GM18909 (cell line): ENCODE measurements around the gene TMEM150C.

Source experiments
- ATAC-seq: cut with Tn5 transposase; IDR thresholded peaks from one replicate; pipeline ENCODE4 v1.9.1; 2021; ENCODE audit warnings: mild to moderate bottlenecking; ENCODE audit not compliant: unreplicated experiment, poor library complexity

The TMEM150C gene

GRCh38 chr4:82521283-82521682 lies 40.5 kb downstream of the TMEM150C start:
- ATAC-seq = no peak

DNA sequence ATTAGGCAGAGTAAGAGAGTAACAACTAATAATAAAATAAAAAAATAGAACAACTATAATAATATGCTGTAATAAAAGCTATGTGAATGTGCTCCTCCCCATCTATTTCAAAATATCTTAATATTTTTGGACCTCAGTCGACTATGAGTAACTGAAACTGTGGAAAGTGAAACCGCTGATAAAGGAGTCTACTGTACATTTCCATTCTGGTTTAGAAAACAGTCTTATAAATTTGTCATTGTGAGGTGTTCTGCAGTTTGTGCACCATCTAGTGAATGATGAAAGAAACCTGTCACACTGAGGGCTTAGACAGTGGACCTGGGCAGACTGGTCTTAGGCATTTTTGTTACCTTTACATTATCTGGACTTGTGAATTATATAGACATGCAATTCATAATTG lies 42.0 kb downstream of the TMEM150C start:
- no peak for ATAC-seq

GRCh38 chr4:82519072-82519471 lies 42.7 kb downstream of the TMEM150C start:
- no peak for ATAC-seq

DNA sequence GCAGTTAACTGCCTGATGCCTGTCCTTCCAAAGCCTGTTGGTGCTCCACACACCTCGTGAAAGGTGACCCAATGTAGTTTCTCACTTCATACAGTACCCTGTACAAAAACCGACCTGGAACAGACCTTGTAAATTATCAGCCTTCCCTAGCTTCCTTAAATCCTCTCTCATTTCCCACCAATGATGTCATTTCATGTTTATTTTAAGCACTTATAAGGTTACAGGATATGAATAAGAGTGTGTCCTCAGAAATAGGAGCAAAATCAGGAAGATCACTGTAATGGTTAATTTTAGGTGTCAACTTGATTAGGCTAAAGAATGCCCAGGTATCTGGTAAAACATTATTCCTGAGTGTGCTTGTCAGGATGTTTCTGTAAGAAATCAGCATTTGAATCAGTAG lies 44.7 kb downstream of the TMEM150C start:
- ATAC-seq = no peak

GRCh38 chr4:82515705-82516104 lies 46.1 kb downstream of the TMEM150C start:
- no peak for ATAC-seq

DNA sequence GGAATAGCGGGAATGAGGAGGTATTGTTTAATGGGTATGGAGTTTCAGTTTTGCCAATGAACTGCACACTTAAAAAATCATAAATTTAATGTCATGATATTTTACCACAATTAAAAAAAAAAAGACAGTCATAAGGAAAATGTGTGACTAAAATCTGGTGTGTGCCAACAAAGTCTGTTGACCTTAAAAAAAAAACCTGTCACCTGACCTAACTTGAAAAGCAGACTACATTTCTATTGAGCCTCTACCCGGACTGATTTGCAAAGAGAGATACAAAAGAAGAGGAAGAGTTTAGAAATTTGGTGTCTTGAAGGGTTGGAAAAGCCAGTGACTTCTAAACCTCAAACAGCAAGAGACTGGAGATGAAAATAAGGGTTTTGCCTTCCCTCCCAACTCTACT lies 48.4 kb downstream of the TMEM150C start:
- ATAC-seq = no peak

- ATAC-seq = no peak
Measured at GRCh38 chr4:82510216-82510615, 51.6 kb downstream of the TMEM150C start.

DNA sequence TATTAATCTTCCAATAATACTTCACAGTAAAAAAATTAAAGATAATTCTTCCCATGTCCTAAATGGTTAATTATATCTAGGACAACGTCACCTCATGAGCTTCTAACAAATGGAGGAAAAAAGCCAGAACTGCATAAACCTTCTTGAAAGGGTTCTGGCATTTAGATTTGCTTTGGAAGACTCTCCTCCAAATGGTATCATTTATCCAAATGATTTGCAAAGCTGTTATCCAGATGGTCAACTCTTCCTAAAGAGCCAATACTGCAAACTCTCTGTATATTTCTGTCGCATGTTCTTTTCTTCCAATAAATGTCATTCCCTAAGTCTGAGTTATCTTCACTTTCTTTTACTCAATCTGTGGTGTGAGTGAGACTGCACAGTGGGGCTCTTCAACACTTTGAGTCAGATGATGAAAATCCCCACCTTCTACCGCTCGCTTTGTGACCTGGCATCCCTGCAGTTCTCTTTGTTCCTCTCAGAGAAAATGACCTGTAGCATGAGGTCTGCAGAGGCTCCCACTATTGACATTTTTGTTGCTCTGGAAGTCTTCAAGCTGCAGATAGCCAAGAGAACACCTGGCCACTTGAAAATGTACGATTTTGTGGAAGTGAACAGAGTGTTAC lies 52.9 kb downstream of the TMEM150C start:
- ATAC-seq = no peak

- no peak for ATAC-seq
Measured at GRCh38 chr4:82508011-82508410, 53.8 kb downstream of the TMEM150C start.

DNA sequence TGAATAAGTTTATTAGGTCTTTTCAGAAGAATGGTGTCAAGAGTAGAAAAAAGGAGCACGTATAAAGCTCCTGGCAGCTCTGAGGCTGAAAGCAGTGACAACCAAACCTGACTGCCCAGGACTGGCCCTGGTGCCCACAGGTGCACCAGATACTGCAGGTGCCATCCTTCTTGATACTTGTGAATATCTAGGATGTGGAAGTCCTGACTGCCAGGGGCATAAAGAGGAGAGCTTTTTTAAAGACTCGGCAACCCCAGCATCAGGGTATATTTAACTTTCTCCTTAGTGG lies 60.7 kb downstream of the TMEM150C start:
- no peak for ATAC-seq

DNA sequence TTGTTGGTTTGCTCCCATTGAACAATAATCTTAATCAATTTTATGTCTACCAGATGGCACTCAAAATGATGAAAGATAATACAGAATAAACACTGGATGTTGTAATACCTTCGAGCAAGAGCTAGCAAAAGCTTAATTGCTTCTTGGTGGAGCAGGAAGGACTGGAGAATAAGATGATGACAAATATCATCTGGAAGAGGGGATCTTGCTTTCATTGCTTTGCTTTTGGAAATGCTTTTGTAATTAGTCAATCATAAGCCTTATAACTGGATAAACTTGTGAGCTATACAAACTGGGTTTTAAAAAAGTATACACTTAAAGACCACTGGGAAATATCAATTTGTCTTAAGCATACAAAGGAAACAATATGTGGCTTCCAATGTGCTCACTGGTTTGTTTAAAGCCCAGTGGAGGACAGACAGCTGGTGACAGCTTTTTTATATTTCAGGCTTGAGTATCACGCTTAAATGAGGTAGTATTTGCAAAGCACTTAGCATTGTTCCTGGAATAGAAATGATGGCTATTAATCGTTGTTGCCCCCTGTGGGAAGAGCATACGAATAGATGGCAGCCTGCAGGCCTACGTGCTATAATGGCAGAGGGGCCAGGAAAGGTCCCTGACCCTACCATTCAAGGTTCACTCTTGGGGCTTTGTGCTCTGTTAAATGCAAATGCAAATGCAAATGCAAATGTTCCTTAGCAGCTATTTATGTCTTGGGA lies 61.2 kb downstream of the TMEM150C start:
- no peak for ATAC-seq

DNA sequence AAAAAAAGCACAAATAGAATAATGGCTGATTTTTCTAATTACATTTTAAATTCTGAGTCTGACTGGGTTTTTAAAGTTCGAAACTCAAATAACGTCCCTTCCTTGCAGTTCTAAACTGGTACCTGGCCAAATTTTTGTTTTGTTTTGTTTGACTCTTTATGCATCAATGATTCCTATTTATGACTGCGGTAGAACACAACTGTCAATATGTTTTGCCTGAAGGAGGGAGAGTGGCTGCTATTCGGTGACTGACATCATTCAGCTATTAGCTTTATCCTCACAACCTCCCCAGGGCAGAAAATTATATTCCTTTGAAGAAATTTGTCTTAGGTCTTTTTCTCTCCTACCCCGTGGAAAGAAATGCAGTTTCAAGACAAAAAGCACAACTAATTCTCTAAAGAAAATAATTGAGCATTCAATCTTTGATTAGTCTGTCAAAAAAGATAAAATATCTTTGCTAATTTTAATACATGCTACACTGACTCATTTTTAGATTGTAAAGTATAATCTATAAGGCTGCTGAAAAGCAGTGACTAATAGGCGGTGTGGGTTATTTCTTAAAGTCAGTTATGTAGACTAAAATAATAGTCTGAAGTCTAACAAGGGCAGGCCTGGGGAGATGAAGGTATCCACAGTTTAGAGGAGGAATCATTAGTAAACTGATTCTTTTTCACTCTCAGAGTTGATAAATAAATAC lies 61.9 kb downstream of the TMEM150C start:
- ATAC-seq = no peak

DNA sequence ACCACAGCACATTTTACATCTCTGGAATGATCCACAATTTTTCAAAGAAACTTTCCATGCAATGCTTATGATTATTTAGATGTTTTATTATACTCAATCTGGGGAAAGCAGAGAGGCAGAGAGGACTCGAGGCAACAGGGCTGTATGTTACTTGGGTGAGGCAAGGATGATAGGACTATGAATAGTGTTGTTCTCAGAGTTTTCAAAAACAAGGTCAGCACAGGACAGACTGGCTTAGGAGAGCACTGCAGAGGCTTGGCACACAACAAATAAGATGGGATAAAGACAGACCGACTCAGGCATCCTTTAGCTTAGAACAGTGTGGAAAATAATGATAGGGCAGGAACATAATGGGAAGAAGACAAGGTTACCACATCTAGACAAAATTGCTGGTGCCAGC lies 65.4 kb downstream of the TMEM150C start:
- ATAC-seq = no peak

DNA sequence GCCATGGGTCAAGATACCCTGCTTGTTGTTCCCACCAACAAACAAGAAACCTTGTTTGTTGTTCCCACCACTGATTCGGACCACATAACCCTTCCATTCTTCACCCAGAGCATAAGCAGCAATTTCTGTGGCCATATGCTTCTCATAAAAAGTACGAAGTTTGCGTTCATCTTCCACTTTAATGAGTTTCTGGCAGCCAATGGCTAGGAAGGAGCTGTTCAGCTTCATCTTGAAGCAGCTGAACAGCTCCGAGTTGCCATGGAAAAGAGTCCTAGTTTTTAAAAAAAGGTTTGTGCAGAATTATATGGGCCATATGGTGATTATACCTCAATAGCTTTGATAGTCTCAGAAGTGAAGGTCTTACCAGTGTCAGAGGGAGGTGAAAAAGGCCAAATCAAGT lies 66.1 kb downstream of the TMEM150C start:
- ATAC-seq = no peak

GRCh38 chr4:82493721-82494425 lies 67.9 kb downstream of the TMEM150C start:
- ATAC-seq = no peak

GRCh38 chr4:82491251-82491960 lies 70.4 kb downstream of the TMEM150C start:
- no peak for ATAC-seq

DNA sequence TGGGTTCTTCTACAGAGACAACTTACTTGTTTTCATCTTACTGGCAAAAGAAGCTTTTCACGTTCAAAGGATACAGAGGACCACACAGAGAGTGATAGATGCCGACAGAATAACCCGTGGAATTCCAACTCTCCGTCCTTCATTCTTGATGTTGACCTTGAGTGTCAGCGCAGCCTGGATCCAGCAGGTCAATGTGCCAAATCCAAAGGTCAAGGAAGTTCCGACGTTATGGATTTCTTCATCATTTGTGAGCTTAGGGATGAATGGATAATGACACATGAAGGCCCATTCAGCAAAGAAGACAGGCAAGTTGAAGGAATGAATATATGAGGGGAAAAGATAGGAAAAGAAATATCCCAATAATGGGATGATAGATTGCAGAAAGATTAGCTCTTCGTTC lies 71.8 kb downstream of the TMEM150C start:
- no peak for ATAC-seq

- no peak for ATAC-seq
Measured at GRCh38 chr4:82489076-82489475, 72.7 kb downstream of the TMEM150C start.

DNA sequence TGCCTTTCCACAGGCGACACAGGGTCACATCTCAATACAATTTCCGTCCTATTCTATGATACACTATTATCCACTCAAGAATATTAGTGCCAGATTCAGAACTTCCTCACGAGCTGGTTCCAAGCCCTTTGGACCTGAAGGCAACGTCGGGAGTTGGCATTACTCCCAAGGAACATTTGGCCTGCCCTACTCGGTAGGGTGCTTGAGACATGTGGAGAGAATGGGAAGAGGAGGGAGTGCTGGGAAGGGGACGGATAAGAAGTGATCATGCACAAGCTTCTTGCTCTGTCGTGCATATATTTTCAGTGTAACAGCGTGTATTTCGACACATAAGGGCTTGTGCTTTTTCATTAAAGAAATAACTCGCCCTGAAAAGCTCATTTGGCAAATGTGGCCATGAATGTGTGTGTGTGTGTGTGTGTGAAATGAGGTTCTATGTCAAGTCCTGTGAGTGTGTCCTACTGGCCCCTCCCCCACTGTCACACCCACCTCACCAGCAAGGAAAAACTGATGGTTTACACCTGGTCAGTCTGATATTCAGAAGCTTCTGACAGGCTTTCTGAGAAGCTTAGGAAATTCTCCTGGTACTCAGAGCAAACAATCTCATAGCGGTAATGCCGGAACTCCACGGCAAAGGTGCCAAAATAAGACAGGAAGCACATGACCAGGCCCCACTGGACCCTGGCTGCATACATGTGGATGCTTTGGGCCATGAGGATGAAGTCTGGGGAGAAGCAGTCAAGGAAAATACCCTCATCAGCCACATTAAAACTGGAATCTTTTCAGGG lies 76.6 kb downstream of the TMEM150C start:
- ATAC-seq = no peak

DNA sequence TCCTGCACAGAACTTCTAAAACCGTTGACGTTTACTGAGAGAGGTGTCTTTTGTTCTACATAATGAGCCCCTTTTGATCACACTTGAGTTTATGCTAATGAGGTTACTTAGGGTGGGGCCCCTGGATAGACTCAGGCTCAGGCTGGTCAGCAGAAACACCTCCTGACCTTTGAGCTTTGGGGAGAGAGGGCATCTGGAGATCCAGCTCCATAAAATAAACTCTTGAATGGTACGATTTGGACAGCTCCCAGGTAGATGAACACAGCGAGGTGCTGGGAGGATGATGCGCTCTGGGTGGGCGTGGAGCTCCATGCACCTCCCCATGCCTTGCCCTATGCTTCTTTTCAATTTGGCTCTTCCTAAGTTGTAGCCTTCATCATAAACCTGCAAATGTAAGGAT lies 79.4 kb downstream of the TMEM150C start:
- ATAC-seq = no peak
